GM21737 (cell line): ENCODE data around the gene MKRN2.
"Not testable (repeated sequence)": the region's sequence is repeated elsewhere in the genome, so short reads cannot be mapped to it uniquely, and the experiment has no call there.

Source experiments
- ATAC-seq: cut with Tn5 transposase; IDR thresholded peaks from one replicate; pipeline ENCODE4 v1.9.1; 2021; ENCODE audit warnings: mild to moderate bottlenecking, moderate library complexity; ENCODE audit not compliant: unreplicated experiment

The MKRN2 gene, protein sequence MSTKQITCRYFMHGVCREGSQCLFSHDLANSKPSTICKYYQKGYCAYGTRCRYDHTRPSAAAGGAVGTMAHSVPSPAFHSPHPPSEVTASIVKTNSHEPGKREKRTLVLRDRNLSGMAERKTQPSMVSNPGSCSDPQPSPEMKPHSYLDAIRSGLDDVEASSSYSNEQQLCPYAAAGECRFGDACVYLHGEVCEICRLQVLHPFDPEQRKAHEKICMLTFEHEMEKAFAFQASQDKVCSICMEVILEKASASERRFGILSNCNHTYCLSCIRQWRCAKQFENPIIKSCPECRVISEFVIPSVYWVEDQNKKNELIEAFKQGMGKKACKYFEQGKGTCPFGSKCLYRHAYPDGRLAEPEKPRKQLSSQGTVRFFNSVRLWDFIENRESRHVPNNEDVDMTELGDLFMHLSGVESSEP

DNA sequence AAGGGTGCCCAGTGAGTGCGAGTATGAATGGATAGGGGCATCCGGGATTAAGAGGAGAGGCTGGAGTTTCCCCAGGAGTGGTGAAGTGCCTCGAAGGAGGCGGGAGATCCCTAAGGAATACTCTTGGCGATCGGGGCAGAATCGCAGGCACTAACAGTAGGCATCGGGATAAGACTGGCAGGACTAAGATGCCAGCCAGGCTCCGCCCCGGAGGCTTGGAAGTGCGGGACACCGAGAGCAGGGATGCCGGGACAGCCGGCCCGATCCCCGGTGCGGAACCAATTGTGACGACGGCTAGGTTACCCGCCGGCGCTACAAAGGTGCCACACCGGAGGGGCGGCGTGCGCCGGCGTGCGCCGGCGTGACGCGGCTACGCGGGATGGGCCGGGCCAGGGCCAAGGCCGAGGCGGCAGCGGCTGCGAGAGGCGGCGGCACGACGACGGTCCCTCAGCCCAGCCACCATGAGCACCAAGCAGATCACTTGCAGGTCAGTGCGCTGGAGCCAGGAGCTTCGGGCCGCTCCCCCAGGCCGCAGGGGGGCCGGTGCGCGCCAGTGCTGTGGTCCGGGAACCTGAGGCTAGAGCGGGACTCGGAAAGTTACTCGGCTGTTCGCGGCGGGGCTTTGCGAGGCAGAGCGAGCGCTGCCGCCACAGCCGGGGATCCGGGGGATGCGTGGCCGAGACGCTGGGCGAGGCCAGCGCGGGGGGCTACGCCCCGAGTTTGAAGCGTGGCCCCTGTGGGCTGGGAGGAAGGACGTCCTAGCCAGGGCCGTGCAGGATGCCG lies at the start of gene MKRN2:
TSS of gene MKRN2 (plus strand) at position 398 of the 783 bp plus-strand sequence. CDS start at position 462, 64 bp downstream.
- peak; percentile 85 for ATAC-seq

DNA sequence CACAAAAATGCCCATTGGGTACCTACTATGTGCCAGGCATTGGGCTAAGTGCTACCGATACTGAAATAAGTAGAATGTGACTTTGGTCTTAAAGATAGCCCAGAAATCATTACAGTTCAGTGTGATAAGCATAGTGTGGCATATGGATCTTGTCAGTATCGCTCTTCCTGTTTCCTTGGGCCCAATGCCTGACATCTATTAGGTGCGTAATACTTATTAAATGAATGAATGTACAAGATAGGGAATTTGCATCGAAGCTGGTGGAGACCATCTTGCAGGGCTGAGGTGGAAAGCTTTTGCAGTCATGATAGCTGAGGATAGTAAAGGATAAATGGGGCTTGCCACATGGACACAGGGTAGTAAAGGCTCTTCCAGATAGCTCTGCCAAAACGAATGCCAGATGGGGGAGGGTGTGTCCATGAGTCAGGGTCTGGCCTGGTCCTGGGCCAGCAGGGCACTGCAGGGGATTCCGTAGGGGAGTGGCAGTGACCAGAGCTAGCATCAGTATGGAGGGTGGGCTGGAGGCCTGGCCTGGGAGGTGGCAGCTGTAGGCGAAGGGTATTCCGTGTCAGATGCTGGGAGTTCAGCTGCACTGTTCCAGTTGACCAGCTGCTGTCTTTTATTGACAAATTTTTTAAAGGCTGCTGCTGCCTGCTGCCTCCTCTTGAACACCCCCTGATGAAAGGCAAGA lies 49.2 kb upstream of the MKRN2 start:
- ATAC-seq, result no peak

DNA sequence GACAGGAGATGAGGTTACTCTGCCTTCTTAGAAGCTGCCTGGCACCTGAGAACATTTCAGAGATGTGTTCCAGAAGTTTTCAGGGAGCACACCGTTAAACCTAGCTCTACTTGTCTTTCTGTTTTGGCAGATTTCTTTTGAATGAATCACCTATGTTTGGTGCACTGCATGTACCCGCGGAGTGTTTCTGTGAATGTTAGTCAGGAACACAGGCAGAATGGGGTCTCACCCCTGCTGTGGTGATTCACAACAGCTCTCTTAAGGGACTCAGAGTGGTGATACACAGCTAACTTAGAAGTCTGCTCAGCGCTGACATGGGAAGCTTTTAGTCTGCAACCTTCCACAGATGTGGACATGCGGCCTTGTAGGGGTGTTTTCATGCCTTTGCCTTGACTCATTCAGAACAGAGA lies 48.6 kb upstream of the MKRN2 start:
- ATAC-seq, result no peak

DNA sequence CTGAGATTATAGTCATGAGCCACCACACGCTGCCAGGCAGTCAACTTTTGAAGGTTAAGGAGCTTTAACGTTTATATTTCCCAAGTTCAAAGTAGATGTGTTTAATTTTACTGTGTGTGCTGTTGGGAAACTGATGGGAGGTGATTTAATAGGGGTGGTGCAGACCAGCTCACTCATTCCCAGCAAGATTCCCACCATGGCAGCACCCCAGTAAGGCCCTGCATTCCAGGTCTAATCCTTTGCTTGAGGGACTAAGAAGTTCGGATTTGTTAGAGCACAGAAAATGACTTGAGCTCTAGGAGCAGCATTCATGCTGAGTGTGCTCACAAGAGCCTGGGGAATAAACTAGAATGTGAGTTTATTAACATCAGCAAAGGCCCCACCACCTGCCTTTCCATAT lies 47.4 kb upstream of the MKRN2 start:
- ATAC-seq, result no peak

DNA sequence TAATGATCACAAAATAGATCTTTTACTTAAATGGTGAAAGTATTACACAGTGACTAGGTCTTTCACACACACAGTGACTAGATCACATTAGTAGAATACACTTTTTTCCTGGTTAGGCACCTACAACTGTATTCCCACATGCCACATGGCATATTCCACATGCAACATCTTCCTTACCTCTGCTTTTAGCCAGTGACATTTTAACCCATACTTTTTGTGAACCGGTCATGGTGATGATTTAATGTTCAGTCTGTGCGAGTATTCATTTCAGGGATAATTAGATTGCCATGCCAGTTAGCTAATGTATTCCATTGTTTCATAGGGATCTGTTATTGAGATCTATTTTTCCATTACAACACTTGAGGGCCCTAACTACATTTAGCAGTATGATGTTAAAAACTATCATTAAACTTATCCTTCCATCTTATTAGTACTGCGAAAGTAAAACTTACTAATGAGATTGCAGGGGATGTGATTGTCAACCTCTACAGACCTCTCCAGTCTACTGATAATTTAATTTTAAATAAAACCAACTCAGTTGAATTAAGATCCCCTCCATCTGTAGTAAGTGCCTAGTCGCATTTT lies 44.3 kb upstream of the MKRN2 start:
- ATAC-seq, result no peak

GRCh38 chr3:12513694-12514446 lies 43.0 kb upstream of the MKRN2 start:
- ATAC-seq, result no peak

GRCh38 chr3:12515631-12516030 lies 41.3 kb upstream of the MKRN2 start:
- ATAC-seq, result no peak

GRCh38 chr3:12516873-12517272 lies 40.0 kb upstream of the MKRN2 start:
- no peak for ATAC-seq

DNA sequence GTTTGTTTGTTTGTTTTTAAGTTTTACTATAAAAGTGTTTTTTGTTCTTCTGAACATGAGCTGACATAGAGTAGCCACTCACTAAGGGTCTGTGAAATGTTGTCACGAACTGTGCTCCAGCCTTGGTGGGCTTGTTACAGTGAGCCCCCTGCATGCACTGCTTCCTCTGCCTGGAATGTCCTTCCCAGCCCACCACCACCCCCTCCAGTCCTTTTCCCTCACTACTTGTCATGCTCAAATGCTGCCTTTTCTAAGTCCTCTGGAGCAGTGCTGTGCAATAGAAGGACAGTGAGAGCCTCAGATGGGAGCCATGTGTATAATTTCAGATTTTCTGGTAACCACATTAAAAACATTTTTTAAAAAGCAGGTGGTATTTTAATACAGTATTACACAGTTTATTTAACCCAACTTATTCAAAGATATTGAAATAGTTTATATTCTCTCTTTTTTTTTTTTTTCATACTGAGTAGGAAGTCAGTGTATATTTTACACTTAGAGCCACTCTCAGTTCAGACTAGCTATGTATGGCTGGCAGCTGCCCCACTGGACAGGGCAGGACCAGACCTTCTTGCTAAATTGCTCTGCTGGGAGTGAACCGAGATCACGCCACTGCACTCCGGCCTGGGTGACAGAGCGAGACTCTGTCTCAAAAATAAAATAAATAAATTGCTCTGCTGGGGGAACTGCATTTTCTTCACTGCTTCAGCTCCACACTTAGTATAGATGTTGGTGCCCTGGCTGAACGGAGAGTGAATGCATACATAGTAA lies 38.4 kb upstream of the MKRN2 start:
- no peak for ATAC-seq

DNA sequence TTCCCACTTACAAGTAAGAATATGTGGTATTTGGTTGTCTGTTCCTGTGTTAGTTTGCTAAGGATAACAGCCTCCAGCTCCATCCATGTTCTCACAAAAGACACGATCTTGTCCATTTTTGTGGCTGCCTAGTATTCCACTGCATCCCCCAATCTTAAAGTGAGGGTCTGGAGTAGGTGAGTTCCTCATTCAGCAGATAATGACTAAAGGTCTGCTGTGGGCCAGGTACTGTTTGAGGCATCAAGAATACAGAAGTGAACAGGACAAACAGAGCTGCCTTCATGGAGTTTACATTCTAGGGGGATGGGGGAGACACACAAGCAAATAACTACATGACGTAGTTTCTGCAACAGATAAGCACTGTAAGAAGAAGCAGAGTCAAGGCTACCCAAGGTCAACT lies 35.9 kb upstream of the MKRN2 start:
- no peak for ATAC-seq

DNA sequence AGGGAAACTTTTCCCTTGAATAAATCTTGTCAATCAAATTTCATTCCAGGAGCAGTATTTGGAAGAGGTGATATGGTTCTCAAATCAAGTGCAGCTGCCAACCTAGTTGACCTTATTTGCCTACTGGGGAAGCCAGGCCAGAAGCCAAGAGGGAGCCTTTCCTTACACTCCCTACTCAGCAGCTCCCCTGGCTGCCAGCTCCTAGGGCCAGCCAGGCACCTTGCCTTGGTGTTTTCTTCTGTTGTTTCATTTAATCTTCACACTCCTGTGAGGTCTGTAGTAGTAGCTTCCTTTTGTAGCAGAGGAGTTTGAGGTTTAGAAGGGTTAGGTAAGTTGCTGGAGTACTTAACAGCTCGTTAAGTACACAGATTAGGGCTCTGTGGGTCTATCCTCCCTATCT lies 34.2 kb upstream of the MKRN2 start:
- ATAC-seq, result no peak

DNA sequence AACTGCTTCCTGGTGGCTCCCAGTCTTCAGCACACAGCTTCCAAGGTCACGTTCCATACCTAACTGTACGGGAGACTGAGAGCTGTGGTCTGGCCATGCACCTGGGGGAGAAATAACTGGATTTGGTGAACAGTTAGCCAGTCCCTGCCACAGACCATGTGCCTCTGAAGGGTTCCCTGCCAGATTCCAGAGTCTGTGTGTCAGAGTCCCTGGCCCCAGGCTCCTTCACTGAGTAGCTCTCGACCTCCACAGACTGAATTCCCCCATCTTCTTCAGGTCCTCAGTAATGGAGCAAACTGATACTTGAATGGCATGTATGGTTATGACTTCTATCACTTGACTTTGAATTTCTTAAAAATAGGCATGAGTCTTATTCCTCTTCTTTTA lies 29.1 kb upstream of the MKRN2 start:
- ATAC-seq, result no peak

DNA sequence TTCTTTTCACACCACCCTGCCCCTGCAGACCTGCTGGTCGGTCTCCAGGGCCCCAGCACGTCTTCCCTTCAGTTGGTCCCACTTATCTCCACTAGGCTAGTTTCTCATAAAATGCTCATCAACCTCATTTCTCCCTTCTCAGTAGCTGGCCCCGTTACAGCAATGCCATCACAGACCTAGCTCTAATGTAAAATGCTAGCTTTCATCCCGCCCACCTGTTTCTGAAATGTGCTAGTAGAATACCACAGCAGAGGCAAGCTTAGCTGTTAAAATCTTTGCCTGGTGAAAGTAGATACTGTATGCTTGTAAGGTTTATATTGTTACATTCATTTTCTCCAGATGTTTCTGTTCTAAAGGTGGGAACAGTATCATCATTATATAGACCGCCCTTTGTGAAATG lies 24.7 kb upstream of the MKRN2 start:
- no peak for ATAC-seq

GRCh38 chr3:12536423-12536822 lies 20.5 kb upstream of the MKRN2 start:
- no peak for ATAC-seq

DNA sequence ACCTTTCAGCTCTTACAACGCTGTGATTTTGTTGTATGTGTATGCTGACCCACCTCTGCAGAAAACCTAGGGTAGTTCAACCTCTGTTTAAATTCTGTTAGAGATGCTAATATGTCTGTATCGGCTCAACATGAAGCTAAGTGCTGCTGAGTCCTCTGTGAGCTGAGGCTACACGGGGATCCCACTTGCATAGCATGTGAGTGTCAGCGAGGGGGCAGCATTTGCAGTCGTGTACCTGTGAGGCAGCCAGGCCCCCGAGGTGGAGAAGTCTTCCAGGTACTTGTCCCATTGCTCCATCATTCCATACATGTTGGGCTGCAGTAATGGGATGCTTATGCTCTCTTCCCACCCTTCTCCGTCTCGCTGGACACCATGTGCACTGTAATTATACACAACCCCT lies 15.3 kb upstream of the MKRN2 start:
- no peak for ATAC-seq

- not testable (repeated sequence) for ATAC-seq
Measured at GRCh38 chr3:12543497-12543896, 13.4 kb upstream of the MKRN2 start.

DNA sequence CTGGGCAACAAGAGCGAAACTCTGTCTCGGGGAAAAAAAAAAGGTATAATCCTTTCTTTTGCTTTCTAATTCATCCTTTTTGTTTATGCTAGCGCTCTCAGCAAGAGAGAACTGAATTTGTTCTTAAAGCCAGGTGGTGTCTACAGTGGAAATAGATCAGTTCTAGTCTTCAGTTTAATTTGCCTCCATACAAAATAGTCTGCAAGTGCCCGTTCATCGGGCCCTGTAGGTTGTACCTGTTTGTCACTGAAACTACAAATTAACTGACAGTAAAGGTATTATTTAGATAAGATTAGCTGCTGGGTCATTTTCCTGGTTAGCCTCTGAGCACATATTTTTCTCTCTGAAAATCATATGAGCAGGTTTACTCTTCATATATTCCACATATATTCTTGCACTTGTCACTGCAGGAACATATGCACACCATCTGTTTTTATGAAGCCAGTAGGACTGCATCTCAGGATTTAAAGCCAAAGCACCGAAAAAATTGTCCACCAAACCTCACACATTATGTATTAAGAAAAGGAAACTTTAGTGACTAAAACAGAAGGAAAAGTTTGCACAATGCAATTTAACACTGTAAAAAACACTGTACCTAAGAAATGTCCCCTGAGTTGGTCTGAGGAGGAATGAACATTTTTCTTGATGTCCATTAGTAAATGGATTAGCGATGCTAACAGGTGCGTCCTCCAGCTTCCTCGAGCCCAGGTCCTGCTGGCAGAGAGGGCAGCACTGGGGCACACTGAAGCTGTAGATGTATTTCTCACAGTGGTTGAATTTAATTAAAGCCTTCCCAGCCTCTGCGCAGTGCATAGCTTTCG lies 12.0 kb upstream of the MKRN2 start:
- ATAC-seq, result no peak

DNA sequence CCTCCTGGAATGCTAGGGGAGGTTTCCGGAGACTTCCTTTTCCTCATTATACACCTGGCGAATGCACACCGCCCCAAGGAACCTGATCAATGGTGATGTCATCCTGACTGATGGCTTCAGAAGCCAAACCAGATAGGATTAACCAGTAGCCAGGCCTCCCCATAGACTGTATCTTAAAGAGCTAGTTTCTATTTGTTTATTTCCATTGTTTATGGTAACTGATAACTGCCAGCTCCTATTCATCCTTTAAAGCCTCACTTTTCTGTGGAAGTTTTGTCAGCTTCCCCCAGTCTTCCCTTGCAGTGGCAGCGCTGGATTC lies 11.5 kb upstream of the MKRN2 start, which contains the start of gene MKRN2OS:
TSS of gene MKRN2OS (minus strand) at position 27 of the 319 bp plus-strand sequence. CDS start 35 bp downstream, outside the sequence.
- no peak for ATAC-seq
